HG03439 (cell line): ENCODE measurements around the gene SIGLEC1.

ENCODE experiments used
- ATAC-seq: cut with Tn5 transposase; IDR thresholded peaks from one replicate; pipeline ENCODE4 v1.9.1; 2021; ENCODE audit warnings: mild to moderate bottlenecking, moderate library complexity; ENCODE audit not compliant: unreplicated experiment

SIGLEC1 gene

DNA sequence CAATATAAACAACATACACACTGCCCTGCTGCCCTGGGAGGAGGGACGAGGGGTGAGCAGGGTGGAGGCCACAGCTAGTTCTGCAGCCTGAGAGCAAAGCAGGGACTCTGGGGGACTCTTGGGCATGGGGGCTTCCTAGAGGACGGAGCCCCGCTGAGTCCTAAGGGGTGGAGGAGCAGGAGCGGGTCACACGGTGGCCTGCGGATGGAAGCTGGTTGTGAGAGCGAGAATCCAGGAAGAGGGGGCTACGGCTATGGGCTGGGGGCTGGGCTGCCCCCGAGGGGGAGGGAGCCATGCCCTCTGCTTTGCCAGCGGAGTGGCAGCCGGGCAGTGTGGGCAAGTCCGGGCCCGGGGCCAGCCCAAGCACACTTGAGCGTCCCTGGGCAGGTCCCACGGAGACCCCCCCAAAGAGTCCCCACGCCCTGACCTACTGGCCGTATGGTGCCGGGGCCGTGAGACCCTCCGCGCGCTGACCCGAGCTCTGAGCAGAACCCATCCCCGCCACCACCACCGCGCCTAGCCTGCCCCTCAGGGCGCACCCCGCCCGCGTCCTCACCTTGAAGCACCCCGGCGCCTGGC, 31.0 kb downstream of the SIGLEC1 start:
- no peak for ATAC-seq

DNA sequence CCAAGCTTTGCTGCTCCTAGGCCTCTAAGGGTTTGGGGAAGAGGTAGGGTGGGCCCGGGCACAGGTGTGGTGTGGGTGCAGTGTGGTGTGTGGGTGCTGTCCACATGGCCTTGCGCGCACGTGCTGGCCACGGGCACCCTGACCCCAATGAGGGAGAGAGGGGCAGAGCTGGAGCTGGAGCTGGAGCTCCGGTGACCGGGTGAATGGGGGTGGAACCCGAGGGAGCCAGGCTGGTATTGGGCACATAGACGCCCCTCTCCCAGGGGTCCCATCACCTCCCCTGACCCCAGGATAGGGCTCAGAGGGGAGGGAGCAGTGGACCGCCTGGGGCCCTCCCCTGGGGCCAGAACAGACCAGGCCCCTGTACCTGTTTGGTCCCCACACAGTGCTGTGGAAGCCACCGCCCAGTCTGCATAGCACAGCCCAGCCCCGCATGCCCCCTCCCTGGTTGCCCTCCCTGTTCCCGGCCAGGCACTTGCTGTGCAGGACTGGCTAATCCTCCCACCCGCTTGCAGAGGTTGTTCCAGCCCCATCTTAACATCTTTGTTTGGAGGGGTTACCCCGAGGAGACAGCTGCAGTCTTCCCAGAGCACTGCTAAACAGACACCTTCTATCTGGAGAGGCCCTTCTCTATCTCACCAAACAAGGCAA, 31.6 kb downstream of the SIGLEC1 start:
- no peak for ATAC-seq

- ATAC-seq = no peak
These were observed 32.4 kb downstream of the SIGLEC1 start for GRCh38 chr20:3679749-3680700.

GRCh38 chr20:3678856-3679720, 33.3 kb downstream of the SIGLEC1 start:
- no peak for ATAC-seq

DNA sequence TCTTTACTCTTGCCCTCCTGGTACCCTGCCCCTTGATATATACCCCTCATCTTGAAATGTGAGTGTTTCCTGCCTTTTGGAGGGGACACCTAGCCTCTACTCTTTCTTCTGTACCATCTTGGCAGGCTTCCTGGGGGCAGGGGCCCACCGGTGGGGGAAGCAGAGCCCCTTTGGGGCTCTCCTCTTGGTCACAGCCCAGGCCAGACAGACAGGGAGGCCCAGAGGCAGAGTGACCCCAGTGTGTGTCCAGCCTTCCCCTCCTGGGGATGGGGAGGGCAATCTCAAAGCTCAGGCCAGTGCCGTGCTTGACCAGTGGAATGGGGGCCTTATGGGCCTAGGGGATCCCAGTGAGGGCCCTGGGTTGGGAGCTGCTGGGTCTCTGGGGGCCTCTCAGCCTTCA, 34.2 kb downstream of the SIGLEC1 start:
- ATAC-seq = no peak

- no peak for ATAC-seq
These were observed 34.7 kb downstream of the SIGLEC1 start for GRCh38 chr20:3677733-3678132.

DNA sequence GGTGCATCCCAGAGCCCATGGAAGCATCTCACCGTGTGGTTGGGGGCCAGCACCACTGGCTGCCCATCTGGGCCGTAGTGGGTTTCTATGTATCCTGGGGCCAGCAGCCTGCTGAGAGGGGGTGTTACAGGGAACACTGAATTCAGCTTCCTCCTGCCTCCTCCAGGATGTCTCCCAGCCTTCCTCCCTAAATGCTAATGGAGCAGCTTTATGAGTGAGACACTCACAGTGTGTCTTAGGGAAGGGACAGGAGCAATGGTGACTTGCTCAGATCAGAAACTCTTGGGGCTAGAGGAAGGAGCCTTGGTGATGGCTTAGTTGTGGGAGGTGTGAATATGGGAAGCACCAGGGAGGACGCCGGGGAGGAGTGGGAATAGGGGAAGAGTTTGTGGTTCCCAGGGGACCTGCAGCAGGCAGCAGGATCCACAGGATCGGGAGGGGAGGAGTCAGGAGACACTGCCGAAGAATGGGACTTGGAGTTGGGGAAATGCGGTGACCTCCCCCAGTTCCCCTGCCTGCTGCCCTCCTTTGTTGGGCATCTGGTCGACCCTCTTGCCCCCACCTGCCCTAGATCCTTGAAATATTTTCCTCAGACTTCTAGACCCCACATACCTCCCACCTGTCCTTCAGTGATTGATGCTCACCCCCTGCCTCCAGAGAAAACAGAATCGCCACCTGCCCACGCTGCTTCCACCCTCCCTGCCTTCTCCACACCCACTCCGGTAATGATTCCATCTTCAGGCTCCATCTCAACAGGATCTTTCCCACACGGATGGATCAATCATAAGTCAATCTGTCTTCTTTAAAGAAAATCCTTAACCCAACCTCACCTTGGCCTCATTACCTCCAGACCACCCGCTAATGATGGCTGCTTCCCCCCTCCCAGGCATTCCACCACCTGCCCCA, 37.2 kb downstream of the SIGLEC1 start:
- no peak for ATAC-seq

GRCh38 chr20:3674447-3674846, 38.0 kb downstream of the SIGLEC1 start:
- no peak for ATAC-seq

GRCh38 chr20:3673221-3674070, 39.0 kb downstream of the SIGLEC1 start:
- ATAC-seq = no peak

GRCh38 chr20:3672547-3673171, 39.7 kb downstream of the SIGLEC1 start:
- ATAC-seq = no peak

- no peak for ATAC-seq
These were observed 40.3 kb downstream of the SIGLEC1 start for GRCh38 chr20:3671986-3672546.

GRCh38 chr20:3670945-3671344, 41.5 kb downstream of the SIGLEC1 start:
- ATAC-seq = no peak

- ATAC-seq = no peak
These were observed 41.9 kb downstream of the SIGLEC1 start for GRCh38 chr20:3670511-3670910.

GRCh38 chr20:3669710-3670367, 42.6 kb downstream of the SIGLEC1 start:
- no peak for ATAC-seq

DNA sequence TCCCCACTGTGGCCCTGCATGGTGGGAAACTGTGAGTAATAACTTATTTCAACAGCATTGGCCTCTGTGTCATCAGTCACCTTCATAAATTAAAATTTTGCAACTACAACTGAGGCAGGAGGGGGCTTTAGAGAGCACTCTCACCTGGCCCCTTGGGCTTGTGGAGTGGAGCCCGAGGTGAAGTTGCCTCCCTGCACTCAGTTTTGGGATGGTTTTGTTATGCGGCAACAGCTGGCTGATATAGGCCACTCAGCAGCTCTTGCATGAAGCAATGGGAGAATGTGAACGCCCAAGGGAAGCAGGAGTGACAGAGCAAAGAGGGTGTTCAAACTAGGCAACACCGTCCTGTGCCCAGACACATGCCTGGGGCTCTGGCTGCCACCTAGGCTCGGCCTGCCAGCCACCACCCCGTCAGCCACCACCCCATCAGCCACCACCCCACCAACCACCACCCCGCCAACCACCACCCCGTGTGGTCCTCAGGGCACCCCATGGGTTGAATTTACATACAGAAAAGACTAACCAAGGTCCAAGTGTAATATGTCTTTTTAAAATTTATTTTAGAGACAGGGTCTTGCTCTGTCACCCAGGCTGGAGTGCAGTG, 44.9 kb downstream of the SIGLEC1 start:
- no peak for ATAC-seq

- ATAC-seq = no peak
These were observed 48.5 kb downstream of the SIGLEC1 start for GRCh38 chr20:3663858-3664257.

DNA sequence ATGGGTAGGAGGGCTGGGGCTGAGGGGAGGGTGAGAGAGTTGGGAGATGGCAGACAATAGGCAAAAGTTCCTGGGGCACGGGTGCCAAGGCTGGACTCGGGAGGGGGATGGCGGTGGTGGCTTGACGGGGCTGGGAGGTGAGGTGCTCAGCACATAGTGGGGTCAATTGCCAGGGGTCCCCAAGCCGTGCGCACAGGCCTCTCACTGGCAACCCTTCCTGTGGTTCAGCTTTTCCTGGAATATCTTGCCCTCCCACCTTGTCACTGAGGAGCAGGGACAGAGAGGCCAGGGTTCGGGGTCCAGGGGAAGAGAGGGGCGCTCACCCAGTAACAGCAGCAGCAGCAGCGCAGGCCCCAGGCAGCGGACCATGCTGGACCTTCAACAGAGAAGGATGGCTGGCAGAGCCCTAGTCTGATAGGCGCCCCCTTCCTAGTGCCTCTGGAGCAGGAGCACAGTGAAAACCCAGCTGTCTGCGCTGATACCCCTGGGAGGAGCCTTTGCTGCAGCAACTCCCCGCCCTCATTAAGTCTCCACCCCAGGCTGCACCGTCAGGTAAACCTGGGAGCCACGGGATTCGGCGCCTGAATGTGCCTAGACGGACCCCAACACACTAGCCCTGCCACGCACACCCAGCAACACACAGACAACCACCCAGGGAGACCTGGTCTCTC, 49.2 kb downstream of the SIGLEC1 start, which contains the start of gene GFRA4:
Gene GFRA4 (minus strand): TSS at position 369 of the 671 bp plus-strand sequence. CDS start 0 bp downstream, at position 369.
- ATAC-seq = no peak
